Raji (cell line): ENCODE measurements around the gene PIK3R2.

Experiments used
- POLR2A ChIP-seq: IDR thresholded peaks from 2 replicates; pipeline ENCODE4 v1.6.1; 2011; ENCODE audit warnings: low read depth, low read length, control low read depth; ENCODE audit not compliant: insufficient read depth

Gene PIK3R2

DNA sequence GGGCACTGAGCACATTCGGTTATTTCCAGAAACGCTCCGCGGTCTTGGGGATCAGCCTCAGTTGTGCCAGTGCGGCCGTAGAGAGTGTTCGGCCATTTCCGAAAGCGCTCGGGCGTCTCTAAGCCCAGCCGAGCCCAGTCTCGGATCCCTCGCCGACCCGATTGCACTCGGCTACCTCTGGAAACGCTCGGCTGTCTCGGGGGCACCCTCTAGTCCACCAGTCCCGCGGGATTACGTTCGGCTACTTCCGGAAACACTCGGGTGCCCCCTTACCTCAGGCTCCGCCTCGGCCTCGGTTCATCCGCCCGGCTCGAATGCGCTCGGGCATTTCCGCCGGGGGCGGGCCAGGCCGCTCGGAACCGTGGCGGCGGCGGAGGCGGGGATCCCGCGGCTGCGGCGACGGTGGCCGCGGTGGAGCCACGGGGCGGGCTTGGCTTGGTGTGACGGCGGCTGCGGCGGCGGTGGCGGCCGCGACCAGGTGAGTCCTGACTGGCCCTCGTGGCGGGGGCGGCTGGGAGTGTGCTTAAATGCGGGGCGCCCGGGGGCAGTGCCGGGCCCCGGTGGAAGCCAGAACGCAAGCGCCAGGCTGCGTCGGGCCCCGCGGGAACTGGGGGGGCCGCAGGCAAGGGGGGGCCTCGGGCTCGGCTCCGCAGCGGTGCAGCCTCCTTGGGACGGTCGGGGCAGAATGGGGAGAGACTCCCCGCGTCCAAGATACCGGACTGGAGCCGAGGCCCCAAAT is at the start of gene PIK3R2:
TSS of gene PIK3R2 (plus strand) at position 347 of the 739 bp plus-strand sequence. CDS start 2,717 bp downstream, outside the sequence.
- TF ChIP-seq POLR2A = peak; percentile 71

DNA sequence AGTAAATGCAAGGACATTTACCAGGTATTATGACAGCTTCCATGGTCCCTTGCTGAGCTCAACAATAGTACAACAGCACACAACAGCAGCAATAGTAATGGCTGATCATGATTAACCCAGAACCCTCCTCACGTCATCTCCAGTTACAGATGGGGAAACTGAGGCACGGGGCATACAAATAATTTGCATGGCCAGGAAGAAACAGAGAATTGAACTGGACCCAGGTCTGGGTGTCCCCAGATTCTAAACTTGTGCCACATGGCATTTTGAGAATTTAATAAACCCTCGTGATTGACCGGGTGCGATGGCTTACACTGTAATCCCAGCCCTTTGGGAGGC is 48.2 kb upstream of the PIK3R2 start:
- TF ChIP-seq POLR2A = no peak

DNA sequence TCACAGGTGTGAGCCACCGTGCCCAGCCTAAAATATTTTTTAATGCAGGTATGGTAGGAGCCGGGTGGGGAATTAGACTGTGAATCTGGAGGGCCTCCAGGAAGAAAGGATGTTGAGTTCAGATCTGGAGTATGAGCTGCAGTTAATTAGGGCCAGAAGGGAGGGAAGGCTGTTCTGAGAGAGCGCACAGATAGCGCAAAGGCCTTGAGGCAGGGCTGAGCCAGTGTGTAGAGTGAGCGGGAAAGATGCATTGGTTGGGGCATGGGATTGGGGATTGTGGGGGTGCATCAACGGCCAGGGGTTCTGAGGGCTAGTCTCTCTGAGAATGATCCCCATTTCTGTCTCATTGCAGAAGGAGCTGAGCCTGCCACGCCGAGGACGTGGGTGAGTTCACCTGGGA is 45.7 kb upstream of the PIK3R2 start:
- TF ChIP-seq POLR2A = no peak

DNA sequence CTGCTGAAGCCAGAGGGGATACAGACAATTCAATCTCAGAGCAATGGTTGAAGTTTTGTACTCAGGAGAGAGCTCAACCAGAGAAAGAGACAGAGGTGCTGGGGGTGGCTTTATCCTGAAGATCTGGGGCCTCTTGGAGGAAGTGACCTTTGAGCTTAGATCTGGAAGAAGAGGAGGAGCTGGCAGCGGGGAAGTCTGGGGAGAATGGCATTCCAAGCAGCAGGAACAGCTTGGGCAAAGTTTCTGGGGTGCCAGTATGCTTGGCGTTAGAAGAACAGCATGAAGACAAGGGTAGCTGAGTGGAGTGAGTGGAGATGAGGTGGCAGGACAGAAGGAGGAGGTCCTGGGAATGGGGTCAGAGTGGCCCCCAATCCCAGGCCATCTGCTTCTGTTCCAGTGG is 44.1 kb upstream of the PIK3R2 start:
- no peak for TF ChIP-seq POLR2A

DNA sequence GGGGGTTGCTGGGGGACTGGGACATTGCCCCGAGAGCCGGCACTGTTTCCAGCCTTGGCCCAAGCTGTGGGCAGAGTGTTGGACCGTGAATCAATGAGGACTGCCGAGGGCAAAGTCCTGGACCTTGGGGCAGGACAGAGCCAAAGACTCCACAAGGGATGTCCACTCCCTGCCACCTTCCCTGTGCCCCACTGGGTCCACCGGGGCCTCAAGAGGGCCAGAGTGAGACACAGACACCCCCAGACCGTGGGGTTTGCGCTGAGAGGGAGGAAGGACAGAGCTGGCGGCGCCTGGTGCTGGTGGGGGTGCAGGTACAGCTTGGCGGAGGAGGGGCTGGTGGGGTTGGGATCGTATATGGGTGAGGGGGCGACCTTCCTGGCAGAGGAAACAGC is 43.6 kb upstream of the PIK3R2 start:
- TF ChIP-seq POLR2A = no peak

DNA sequence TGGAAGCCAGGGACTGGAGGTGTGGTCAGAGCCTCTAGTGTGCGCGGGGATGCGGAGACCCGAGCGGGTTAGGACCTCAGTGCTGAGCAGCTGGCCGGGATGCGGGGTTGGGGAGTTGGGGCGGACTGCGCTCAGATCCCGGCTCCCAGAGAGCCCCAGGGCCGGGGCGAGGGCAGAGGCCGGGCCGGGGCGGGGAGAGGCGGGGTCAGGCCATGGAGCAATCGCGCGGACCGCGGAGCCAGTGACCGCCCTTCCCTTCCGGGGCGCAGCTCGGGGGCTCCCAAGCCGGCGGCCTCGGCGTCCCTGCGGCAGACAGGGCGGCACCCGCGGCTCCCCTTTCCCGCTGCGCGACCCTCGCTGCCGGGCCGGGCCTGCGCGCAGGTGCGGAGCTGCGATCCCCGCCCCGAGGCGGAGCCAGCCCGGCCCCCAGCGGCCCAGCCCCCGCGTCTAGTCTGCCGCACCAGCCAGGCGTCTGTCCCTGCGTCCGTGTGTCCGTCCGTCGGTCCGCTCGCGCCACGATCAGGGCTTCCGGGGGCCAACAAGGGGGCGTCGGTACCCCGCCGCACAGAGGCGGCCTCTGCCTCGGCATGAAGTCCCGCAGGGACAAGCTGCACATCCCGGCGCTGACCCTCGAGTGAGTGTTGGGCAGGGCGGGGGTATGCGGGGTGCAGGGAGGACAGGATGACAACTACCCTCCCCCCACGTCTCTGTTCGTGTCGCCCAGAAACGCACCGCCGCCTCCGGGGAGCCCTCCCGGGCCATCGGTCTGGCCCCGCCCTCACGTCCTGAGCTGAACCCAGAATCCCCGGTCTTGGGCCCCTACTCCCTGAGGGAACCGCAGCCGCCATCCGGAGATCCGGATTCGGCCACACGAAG is 43.0 kb upstream of the PIK3R2 start:
- peak; percentile 59 for TF ChIP-seq POLR2A

DNA sequence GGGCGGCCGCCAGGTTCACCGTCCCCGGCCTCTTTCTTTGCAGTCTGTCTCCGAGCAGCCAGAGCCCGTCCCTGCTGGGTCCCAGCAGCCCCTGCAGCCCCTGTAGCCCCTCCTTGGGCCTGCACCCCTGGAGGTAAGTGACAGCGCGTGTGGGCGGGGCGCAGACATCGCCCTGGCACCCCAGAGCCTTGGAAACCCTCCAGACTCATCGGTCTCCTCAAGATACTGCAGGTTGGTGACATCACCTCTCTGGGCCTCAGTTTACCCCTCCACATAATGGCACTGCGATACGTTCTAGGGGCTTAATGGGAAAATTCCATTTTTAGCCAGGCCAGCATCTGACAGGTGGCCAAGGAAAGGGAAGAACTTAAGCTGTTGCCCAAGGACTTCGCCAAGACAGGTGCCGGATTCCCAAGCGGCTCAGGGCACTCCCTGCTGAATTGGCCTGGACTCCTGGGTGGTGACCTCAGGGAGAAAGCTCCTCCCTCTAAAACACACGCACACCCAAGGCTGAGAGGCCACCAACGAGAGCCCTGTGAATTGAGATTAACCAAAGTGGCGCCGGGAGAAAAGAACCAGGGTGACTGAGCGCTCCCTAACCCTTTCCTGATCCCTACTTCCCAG is 42.2 kb upstream of the PIK3R2 start:
- TF ChIP-seq POLR2A = no peak

DNA sequence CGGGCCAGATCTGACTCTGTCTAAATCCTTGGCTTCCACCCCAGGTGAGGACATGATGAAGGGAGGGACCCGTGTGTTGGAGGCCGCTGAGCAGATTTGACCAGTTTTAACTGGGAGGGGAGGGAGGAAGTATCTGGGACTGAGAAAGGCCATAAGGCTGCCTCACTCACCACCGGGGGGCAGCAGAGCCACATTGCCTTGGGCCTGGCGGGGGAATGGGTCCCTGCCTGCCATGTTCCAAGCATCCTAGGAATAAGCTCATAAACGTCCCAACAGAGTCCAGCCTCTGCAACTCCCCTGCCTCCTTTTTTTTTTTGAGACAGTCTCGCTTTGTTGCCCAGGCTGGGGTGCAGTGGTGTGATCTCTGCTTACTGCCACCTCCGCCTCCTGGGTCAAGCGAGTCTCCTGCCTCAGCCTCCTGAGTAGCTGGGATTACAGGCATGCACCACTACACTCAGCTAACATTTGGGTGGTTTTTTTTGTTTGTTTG is 39.9 kb upstream of the PIK3R2 start:
- TF ChIP-seq POLR2A = no peak

DNA sequence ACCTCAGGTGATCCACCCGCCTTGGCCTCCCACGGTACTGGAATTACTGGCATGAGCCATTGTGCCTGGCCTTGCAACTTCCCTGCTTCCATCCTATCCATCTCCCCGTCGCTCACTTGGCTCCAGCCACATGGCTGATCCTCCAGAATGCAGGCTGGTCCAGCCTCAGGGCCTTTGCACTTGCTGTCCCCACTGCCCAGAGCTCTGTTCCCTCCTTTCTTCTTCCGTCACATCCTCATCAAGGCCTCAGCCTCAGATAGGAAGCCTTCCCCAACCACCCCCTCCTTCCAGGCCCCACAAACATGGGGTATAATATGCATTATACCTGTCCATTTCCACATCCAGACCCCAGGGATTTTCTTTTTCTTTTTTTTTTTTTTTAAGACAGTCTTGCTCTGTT is 39.1 kb upstream of the PIK3R2 start:
- TF ChIP-seq POLR2A = no peak

DNA sequence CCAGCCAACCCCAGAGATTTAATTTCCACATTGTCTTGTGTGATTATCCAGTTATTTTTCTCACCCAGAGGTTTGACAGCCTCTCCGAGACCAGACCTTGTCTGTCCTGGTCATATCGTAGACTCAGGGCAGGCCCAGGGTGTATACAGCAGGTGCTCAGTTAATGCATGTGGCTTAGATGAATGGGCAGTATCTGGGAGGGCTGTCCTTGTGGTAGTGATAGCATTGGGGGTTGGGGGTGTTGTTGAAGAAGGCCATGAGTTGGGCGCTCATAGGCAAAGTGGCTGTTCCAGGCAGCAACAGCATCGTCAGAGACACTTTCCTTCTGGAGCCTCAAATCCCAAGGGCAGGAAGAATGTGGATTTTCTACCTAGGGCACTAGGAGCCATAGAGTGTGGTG is 38.5 kb upstream of the PIK3R2 start:
- TF ChIP-seq POLR2A = no peak

DNA sequence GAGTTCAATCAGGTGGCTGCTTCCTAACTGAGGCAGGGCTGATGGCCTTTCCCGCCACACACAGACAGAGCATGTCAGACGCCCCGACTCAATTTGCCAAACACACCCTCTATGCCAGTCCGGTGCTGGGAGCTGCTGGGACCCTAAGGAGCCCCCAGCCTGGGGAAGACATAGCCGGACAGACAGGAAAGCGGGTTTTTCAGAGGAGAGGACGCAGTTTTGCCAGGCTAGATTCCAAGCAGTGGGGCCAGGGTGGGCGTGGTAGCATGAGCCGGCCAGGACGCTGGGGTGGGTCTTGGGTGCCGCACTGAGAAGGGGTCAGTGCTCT is 35.6 kb upstream of the PIK3R2 start:
- no peak for TF ChIP-seq POLR2A

DNA sequence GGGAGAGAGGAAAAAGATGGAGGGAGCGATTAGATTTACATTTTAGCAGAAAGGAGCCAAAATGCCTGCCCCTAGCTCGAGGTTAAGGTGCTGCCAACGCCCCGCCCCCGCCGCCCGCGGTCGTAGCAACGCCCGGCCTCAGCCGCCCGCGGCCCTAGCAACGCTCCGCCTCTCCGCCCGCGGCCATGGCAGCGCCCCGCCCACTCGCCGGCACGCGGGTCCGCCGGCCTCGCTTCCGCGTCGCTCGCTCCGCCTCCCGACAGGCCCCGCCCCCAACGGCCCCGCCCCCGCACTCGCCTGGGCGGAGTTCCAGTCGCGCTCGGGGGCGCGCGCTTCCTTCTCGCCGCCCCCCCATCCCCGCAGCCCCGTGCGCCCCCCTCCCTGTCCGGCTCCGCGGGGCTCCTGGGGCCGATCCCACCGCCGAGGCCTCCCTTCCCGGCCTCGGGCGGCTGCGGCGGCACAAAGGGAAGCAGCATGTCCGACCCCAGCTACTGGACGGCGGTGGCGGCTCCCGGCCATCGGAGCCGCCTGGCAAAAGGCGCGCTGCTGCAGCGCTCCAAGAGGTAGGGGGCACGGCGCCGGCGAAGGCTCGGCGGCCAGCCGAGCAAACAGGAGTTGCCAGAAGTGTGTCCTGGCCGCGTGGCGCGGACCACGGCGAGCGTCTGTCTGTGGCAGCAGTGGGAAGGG is 35.1 kb upstream of the PIK3R2 start:
- no peak; the same call in 1 of the 2 replicates for TF ChIP-seq POLR2A

DNA sequence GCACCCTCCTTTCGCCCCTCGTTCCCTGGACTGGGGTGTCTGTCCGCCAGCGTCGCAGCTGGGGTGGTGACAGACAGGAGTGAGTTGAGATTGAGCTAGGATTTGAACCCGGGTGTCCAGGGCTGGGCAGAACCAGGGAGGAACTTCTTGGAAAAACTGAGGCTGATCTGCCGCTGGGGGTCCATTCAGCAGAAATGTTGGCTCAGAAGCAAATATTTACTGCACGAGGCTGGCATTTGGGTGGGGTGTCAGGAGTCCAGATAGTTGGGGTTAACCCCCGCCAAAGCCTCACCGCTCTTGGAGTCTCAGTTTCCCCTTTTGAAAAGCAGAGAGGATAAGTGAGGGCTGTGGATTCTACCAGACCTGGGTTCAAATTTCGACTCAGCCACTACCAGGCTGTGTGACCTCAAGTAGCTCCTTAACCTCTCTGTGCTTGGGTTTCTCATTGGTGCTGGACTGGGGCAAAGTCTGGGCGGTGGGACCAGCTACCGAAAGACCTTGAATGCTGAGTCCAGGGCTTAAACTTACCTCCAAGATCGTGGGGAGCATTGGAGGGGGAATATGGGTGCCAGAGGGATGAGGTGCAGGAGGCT is 34.4 kb upstream of the PIK3R2 start:
- TF ChIP-seq POLR2A = no peak

DNA sequence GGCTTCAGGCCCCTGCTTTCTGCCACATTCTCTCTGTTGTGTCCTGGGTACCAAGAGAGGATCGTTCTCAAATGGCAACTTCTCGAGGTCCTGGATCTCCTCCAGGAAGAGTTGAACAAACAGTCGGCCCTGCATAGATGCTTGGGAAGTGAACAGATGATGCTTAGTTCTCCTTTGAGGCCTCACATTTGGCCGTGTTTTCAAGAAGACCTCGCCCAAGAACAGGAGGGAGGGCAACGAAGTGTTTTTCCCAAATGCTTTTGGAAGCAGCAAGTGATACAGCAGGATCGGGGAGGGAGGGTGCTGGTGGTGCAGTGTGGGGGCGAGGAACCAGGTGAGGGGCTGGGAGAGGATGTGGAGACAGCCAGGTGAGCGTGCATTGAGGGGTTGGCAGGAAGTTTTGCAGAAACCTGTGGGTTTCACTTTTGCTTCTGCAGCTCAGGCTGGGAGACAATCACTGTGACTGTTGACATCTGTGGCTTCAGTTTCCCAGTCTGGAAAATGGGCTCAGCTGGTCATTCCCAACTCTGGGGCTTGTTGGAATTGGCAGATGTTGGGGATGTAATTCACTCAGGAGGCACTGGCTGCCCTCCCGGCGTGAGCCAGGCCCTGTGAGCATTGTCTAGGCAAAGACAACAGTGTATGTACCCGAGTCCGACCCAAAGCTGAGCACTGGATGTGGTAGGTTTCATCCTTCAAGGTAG is 33.8 kb upstream of the PIK3R2 start:
- TF ChIP-seq POLR2A = no peak
